ENCODE measurements around the gene FYCO1.

The FYCO1 gene

GRCh38 chr3:45983770-45984169, 11.9 kb downstream of the FYCO1 start:
- DNase-seq (ENCODE audit: low read depth) = no peak
- no peak overlapping the region for H3K4me3 ChIP-seq (ENCODE audit: low read depth, low read length)
- TF ChIP-seq CTCF (IDR thresholded peaks at IDR 0.05; ENCODE audit: control insufficient read depth, extremely low read depth, insufficient read depth) = no peak

GRCh38 chr3:45981346-45982074, 14.1 kb downstream of the FYCO1 start:
- TF ChIP-seq CTCF (IDR thresholded peaks at IDR 0.05; ENCODE audit: control insufficient read depth, extremely low read depth, insufficient read depth) = no peak
- no peak overlapping the region for H3K4me3 ChIP-seq (ENCODE audit: low read depth, low read length)
- DNase-seq (ENCODE audit: low read depth) = no peak

- no peak for DNase-seq (ENCODE audit: low read depth)
- H3K4me3 ChIP-seq (ENCODE audit: low read depth, low read length) = no peak overlapping the region
- TF ChIP-seq CTCF (IDR thresholded peaks at IDR 0.05; ENCODE audit: control insufficient read depth, extremely low read depth, insufficient read depth) = no peak
Observed at GRCh38 chr3:45980819-45981218, 14.8 kb downstream of the FYCO1 start.

- H3K4me3 ChIP-seq (ENCODE audit: low read depth, low read length) = no peak overlapping the region
- DNase-seq (ENCODE audit: low read depth) = no peak
- TF ChIP-seq CTCF (IDR thresholded peaks at IDR 0.05; ENCODE audit: control insufficient read depth, extremely low read depth, insufficient read depth) = no peak
Observed at GRCh38 chr3:45980229-45980813, 15.3 kb downstream of the FYCO1 start.

- TF ChIP-seq CTCF (IDR thresholded peaks at IDR 0.05; ENCODE audit: control insufficient read depth, extremely low read depth, insufficient read depth) = no peak
- DNase-seq (ENCODE audit: low read depth) = no peak
- no peak overlapping the region for H3K4me3 ChIP-seq (ENCODE audit: low read depth, low read length)
Observed at GRCh38 chr3:45979378-45979777, 16.2 kb downstream of the FYCO1 start.

- no peak for TF ChIP-seq CTCF (IDR thresholded peaks at IDR 0.05; ENCODE audit: control insufficient read depth, extremely low read depth, insufficient read depth)
- no peak overlapping the region for H3K4me3 ChIP-seq (ENCODE audit: low read depth, low read length)
- peak; percentile 49 for DNase-seq (ENCODE audit: low read depth)
Observed at GRCh38 chr3:45978006-45978761, 17.4 kb downstream of the FYCO1 start.
